Activated CD4-positive, alpha-beta T cell treated with anti-CD3 and anti-CD28 coated beads for 1 hour (primary cell): ENCODE data around the gene SPATS2.
"Not testable (repeated sequence)": the region's sequence is repeated elsewhere in the genome, so short reads cannot be mapped to it uniquely, and the experiment has no call there.

Experiments used
- DNase-seq: peaks from one replicate; pipeline ENCODE4 v3.0.0-alpha.2; 2020

Gene SPATS2

GRCh38 chr12:49478949-49479664 lies 111.8 kb downstream of the SPATS2 start:
- no peak for DNase-seq

DNA sequence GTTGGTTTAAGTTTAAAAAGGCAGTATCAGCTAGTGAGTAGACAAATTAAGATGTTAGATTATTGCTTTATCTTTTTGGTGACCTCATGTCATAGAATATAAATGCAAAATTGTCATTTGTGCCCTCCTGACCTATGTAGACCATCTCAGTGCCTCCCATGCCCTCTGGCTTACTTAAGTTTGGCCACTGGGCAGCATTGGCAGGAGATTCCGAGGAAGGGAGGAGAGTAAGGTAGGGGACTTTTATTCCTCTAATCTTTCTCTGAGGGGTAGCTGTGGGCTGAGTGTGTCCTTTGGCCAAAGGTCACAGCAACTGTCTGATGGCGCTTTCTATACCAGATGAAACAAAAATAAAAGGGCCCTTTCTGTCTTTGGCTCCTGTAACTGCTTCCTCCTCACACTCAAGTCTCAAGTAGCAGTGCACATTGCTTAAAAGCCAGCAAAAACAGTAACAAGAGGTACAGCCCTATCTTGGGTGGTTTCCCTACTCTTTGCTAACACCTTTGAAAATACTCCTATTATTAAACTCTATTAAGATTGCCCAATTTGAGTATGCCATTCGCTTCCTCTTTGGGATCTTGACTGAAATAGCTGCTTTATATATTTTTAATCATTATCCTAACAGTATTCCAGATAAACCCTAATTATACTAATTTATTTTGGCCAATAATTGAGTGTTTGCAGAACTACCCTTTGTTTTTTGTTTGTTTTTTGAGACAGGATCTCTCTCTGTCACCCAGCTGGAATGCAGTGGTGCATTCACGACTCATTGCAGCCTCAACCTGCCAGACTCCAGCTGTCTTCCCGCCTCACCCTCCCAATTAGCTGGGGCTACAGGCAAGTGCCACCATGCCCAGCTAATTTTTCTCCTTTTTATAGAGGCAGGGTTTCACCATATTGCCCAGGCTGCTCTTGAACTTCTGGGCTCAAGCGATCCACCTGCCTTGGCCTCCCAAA lies 115.1 kb downstream of the SPATS2 start:
- DNase-seq, result no peak

- no peak for DNase-seq
Measured at GRCh38 chr12:49483619-49484018, 116.4 kb downstream of the SPATS2 start.

DNA sequence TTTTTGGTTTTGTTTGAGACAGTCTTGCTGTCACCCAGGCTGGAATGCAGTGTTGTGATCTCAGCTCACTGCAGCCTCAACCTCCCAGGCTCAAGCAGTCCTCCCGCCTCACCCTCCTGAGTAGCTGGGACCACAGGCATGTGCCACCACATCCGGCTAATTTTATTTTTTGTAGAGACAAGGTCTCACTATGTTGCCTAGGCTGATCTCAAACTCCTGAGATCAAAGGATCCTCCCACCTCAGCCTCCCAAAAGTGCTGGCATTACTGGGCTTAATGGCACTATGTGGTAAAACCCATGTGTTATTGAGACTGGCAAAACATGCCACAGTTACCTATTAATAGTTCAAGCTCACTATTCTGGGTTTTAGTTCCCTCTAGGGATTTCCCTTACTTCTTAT lies 120.3 kb downstream of the SPATS2 start:
- DNase-seq, result no peak

DNA sequence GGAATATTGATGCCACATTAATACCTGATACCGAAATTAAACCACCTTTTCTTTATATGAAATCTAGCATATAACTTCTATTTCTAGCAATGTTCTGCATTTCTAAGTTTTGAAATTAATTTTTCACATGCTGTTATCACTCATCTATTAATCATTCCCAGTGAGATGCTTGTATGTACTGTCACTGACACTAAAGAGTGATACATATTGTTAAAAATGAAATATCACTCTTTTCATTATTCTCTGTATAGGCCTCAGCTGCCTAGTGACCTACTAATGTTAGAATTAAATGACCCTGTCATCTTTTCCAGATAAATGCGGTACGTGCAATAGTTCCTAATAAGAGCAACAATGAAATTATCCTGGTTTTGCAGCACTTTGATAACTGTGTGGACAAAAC lies 121.9 kb downstream of the SPATS2 start:
- no peak for DNase-seq

GRCh38 chr12:49489720-49490119 lies 122.5 kb downstream of the SPATS2 start:
- DNase-seq, result no peak

GRCh38 chr12:49491823-49492222 lies 124.6 kb downstream of the SPATS2 start:
- no peak for DNase-seq

GRCh38 chr12:49493900-49494299 lies 126.6 kb downstream of the SPATS2 start:
- DNase-seq, result no peak

DNA sequence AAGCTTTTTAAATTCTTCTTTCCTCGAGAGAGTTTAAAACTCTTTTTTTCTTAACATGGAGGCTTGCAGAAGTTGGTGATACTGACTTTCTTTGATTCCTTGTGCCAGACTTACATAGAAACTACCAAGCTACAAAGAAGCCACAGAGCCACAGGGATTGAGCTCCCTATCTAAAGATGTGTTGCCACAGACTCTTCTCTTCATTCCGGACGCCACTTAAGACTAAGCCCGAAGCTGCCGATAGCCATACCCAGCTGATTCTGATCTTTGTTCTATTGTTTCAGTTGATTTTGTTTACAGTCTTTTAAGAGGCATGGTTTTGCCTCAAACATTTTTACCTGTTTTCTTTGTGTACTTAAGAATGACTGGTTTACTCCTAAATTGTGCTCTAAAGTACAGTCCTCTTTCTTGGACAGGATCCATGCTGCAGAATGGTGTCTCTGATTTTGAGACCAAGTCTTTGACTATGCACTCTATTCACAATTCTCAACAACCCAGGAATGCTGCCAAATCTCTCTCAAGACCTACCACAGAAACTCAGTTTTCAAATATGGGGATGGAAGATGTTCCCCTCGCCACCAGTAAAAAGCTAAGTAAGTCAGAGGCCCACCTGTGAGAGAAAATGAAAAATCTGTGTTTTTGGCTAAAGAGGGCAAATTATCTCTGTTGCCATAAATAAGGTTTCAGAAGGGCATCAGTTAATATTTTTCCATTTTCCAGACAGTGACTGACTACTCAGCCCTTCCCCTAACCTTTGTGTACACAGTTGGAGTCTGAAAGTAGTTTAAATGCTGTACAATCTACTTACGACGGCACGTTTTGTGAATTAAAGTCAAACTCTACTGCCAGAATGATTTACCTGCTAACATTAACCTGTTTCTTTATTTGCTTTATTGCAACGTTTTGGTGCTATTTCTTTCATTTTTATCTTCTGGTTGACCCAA lies 129.4 kb downstream of the SPATS2 start:
- no peak for DNase-seq

GRCh38 chr12:49501895-49502294 lies 134.6 kb downstream of the SPATS2 start:
- no peak for DNase-seq

GRCh38 chr12:49502590-49502989 lies 135.3 kb downstream of the SPATS2 start:
- no peak for DNase-seq

GRCh38 chr12:49503674-49504180 lies 136.5 kb downstream of the SPATS2 start:
- no peak for DNase-seq

- no peak for DNase-seq
Measured at GRCh38 chr12:49505672-49506071, 138.4 kb downstream of the SPATS2 start.

DNA sequence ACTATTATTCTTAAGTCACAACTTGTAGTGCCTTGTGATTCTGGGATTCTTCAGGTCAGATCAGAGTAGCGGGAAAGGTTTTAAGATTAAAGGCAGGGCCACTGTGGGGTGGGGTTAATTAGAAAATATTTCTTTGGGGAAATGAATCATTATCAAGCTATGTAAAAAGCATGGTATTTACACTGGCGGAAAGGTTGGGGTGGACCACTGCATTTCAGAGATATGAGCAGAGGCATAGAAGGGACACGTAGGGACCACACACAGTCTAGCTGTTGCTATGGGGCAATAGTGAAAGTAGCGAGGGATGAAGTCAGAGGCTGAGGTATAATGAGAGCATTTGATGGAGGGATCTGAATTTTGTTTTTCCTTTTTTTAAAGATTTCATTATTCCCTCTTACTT lies 139.9 kb downstream of the SPATS2 start:
- DNase-seq, result no peak

- DNase-seq, result not testable (repeated sequence)
Measured at GRCh38 chr12:49509681-49510080, 142.4 kb downstream of the SPATS2 start.

GRCh38 chr12:49511410-49511809 lies 144.1 kb downstream of the SPATS2 start:
- DNase-seq, result no peak

GRCh38 chr12:49512546-49512945 lies 145.3 kb downstream of the SPATS2 start:
- no peak for DNase-seq

- no peak for DNase-seq
Measured at GRCh38 chr12:49515266-49515665, 148.0 kb downstream of the SPATS2 start.

DNA sequence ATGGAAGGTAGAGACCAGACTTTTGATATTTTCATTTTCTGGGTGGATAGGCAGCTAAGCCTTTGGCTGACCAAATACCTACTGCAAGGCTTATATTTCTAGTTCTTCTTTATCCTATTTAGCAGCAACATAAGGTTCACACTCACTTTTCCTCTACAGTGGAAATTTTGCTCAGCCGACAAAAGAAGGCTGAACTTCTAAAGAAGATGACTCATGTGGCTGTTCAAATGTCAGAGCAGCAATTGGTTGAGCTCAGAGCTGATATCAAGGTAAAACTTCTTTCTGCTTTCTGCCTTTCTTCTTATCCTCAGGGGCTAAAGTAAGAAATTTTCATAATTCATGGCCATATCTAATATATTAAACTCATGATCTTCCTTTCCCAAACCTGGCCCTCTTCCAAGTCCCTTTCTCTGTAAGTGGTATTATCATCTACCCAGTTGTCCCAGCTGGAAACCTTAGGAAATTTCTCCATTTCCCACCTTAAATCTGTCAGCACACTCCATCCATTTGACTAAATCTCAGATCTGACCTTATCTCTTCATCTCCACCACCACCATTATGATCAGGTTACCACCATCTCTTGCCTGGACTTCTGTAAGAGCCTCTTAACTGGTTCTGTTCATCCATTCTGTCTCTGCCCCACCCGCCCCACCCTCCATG lies 151.8 kb downstream of the SPATS2 start:
- no peak for DNase-seq

DNA sequence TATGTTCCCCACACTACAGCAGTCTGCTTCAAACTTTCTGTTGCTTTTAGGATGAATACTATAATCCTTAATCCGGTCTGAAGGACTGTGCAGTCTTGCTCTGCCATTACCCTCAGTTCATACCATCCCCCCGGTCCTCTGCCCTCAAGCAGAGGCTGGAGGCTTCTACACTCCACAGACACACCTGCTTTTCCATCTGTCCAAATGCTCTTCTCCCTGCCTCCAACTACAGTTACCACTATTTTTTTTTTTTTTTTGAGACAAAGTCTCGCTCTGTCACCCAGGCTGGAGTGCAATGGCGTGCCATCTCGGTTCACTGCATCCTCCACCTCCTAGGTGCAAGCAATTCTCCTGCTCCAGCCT lies 152.3 kb downstream of the SPATS2 start:
- no peak for DNase-seq

DNA sequence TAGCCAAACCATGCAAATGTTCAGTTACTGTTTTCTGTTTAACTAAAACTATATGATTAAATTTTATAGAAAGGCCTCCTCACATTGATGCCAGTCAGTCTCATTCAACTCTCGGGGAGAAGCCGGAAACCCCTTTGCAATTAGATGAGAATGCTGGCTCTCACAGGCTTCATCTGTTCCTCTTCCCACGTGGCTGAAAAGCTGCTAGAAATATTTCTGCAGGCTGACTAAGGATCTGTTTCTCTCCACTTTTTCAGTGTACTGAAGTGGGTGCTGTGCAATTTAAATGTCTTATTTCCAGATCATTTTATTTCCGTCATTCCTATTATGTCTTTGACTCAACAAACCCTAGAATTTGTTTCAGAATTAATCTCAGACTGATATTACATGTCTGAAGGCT lies 154.1 kb downstream of the SPATS2 start:
- no peak for DNase-seq

DNA sequence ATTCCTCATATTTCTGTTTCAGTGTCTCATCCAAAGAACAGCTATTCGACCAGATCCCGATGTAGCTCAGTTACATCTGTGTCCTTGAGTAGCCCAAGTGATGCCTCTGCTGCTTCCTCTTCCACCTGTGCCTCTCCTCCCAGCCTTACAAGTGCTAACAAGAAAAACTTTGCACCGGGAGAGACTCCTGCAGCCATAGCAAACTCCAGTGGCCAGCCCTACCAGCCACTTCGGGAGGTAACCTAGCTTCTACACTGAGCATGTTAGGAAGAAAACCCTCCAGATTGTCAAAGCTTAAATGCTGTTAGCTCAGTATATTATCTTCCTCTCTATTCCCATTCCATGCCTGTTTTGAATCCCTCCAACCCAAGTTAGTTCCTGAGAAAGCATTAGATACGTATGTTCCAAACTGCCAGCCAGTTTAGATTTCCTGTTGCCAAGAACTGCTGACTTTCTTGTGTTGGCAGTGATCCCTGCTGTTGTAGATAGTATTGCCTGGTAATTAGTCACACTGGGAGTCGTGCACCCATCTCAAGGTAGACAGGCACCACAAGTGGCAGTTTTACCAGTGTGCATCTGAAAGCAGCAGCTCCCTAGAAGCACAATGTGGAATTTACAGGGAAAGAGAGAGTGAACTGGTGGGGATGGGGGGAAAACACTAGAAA lies 157.5 kb downstream of the SPATS2 start:
- no peak for DNase-seq
